ENCODE results near the gene CD36.

CD36 gene

GRCh38 chr7:80629023-80629422 lies 9.4 kb upstream of the CD36 start:
- no peak for DNase-seq

- DNase-seq: no peak
These were observed 7.6 kb upstream of the CD36 start for GRCh38 chr7:80630608-80631405.

- DNase-seq: no peak
These were observed 7.0 kb upstream of the CD36 start for GRCh38 chr7:80631421-80631820.

GRCh38 chr7:80632139-80632538 lies 6.3 kb upstream of the CD36 start:
- DNase-seq: no peak

GRCh38 chr7:80632819-80633218 lies 5.6 kb upstream of the CD36 start:
- DNase-seq: no peak

GRCh38 chr7:80634505-80634904 lies 3.9 kb upstream of the CD36 start:
- peak; percentile 87 for DNase-seq

- peak; percentile 85 for DNase-seq
These were observed 2.9 kb upstream of the CD36 start for GRCh38 chr7:80635533-80635932.

GRCh38 chr7:80635998-80636397 lies 2.4 kb upstream of the CD36 start:
- no peak for DNase-seq

GRCh38 chr7:80636709-80637108 lies 1.7 kb upstream of the CD36 start:
- no peak for DNase-seq

- DNase-seq: no peak
These were observed 988 bp upstream of the CD36 start for GRCh38 chr7:80637454-80637853.

GRCh38 chr7:80639011-80639410 lies 569 bp downstream of the CD36 start:
- no peak for DNase-seq

- DNase-seq: peak; percentile 45
These were observed 2.4 kb downstream of the CD36 start for GRCh38 chr7:80640846-80641245.

- no peak for DNase-seq
These were observed 3.1 kb downstream of the CD36 start for GRCh38 chr7:80641548-80641947.

- DNase-seq: no peak
These were observed 4.4 kb downstream of the CD36 start for GRCh38 chr7:80642871-80643270.

GRCh38 chr7:80643336-80643915 lies 5.0 kb downstream of the CD36 start:
- peak; percentile 37 for DNase-seq

- no peak for DNase-seq
These were observed 5.6 kb downstream of the CD36 start for GRCh38 chr7:80644054-80644453.

GRCh38 chr7:80646083-80646865 lies 7.8 kb downstream of the CD36 start:
- no peak for DNase-seq

- DNase-seq: no peak
These were observed 9.0 kb downstream of the CD36 start for GRCh38 chr7:80647436-80647835.

- no peak for DNase-seq
These were observed 9.7 kb downstream of the CD36 start for GRCh38 chr7:80648031-80648600.

GRCh38 chr7:80649011-80649410 lies 10.6 kb downstream of the CD36 start:
- DNase-seq: no peak

GRCh38 chr7:80650030-80650429 lies 11.6 kb downstream of the CD36 start:
- no peak for DNase-seq

- DNase-seq: no peak
These were observed 13.0 kb downstream of the CD36 start for GRCh38 chr7:80651471-80651870.

- no peak for DNase-seq
These were observed 14.8 kb downstream of the CD36 start for GRCh38 chr7:80653244-80653643.

Measured in fibroblast of skin of abdomen (primary cell).